Cerebellar cortex (tissue), 1 donor: ENCODE measurements around the gene MEGF8.
A peak's percentile ranks its signal among the peaks of the same experiment; 100 is the strongest.
"Not testable (repeated sequence)": the region's sequence is repeated elsewhere in the genome, so short reads cannot be mapped to it uniquely, and the experiment has no call there.

Source experiments
- DNase-seq: peaks from one replicate; pipeline ENCODE4 v3.0.0-alpha.2; 2015; ENCODE audit warnings: low spot score

Gene MEGF8

GRCh38 chr19:42333018-42333417 is 7.6 kb downstream of the MEGF8 start:
- no peak for DNase-seq

- no peak for DNase-seq
Measured at GRCh38 chr19:42333975-42334696, 8.7 kb downstream of the MEGF8 start.

GRCh38 chr19:42334697-42335373 is 9.4 kb downstream of the MEGF8 start:
- DNase-seq: peak; percentile 70

GRCh38 chr19:42335374-42335936 is 10.0 kb downstream of the MEGF8 start:
- no peak for DNase-seq

- DNase-seq: no peak
Measured at GRCh38 chr19:42335971-42336370, 10.5 kb downstream of the MEGF8 start.

GRCh38 chr19:42339126-42339860 is 13.9 kb downstream of the MEGF8 start:
- not testable (repeated sequence) for DNase-seq

GRCh38 chr19:42339922-42340321 is 14.5 kb downstream of the MEGF8 start:
- not testable (repeated sequence) for DNase-seq

- DNase-seq: no peak
Measured at GRCh38 chr19:42343344-42344110, 18.1 kb downstream of the MEGF8 start.

- no peak for DNase-seq
Measured at GRCh38 chr19:42344336-42344893, 19.0 kb downstream of the MEGF8 start.

- no peak for DNase-seq
Measured at GRCh38 chr19:42345191-42345812, 19.9 kb downstream of the MEGF8 start.

- no peak for DNase-seq
Measured at GRCh38 chr19:42348211-42348610, 22.8 kb downstream of the MEGF8 start.

- no peak for DNase-seq
Measured at GRCh38 chr19:42349378-42350107, 24.1 kb downstream of the MEGF8 start.

- no peak for DNase-seq
Measured at GRCh38 chr19:42350417-42350816, 25.0 kb downstream of the MEGF8 start.

GRCh38 chr19:42351079-42351735 is 25.8 kb downstream of the MEGF8 start:
- DNase-seq: no peak

- DNase-seq: peak; percentile 44
Measured at GRCh38 chr19:42352301-42353259, 27.1 kb downstream of the MEGF8 start.

GRCh38 chr19:42353341-42354015 is 28.0 kb downstream of the MEGF8 start:
- DNase-seq: no peak

- no peak for DNase-seq
Measured at GRCh38 chr19:42355896-42356295, 30.5 kb downstream of the MEGF8 start.

- no peak for DNase-seq
Measured at GRCh38 chr19:42356686-42357085, 31.3 kb downstream of the MEGF8 start.
